ENCODE data around the gene MORN4.

GRCh38 chr10:97571622-97572021 lies 61.7 kb downstream of the MORN4 start:
- TF ChIP-seq CTCF (IDR thresholded peaks at IDR 0.05): no peak
- TF ChIP-seq POLR2A (IDR thresholded peaks at IDR 0.05): no peak
